Keratinocyte (primary cell): Measurements from ENCODE around the gene FBXO42. TPM values are rescaled to one million over a fixed set of nuclear protein-coding genes. Genes with fewer than 3 reads are reported as not detected.

Experiments used
- DNase-seq: peaks from one replicate; pipeline ENCODE4 v3.0.0-alpha.2; 2011; ENCODE audit warnings: low read depth, missing footprints, low spot score
- FAIRE-seq: peaks from 2 replicates; lab custom pipeline; 2011; peaks lifted over from hg19 to GRCh38; lab: Jason Lieb, UNC
- H2AFZ ChIP-seq: 2 replicates; pipeline ENCODE4 v1.6.0; 2012; ENCODE audit warnings: low read length, control low read depth, inconsistent platforms; ENCODE audit not compliant: control insufficient read depth
- H3K27ac ChIP-seq: 2 replicates; pipeline ENCODE4 v1.5.1; 2011; ENCODE audit warnings: low read length; ENCODE audit not compliant: control insufficient read depth, insufficient read depth
- H3K27me3 ChIP-seq: 3 replicates; pipeline ENCODE4 v1.6.0; 2011; ENCODE audit warnings: low read length; ENCODE audit not compliant: control insufficient read depth, insufficient read depth; ENCODE audit errors: extremely low read depth
- H3K36me3 ChIP-seq, 2 experiments: 2 replicates in 1 of 2; 3 replicates in 1 of 2; pipeline ENCODE4 v1.5.1; 2011; ENCODE audit warnings: low read length in 2 of 2, mild to moderate bottlenecking in 1 of 2; ENCODE audit not compliant: control insufficient read depth in 2 of 2, insufficient read depth in 2 of 2; ENCODE audit errors: extremely low read depth in 1 of 2
- H3K4me1 ChIP-seq: 3 replicates; pipeline ENCODE4 v1.5.1; 2011; ENCODE audit warnings: low read length; ENCODE audit not compliant: control insufficient read depth, insufficient read depth; ENCODE audit errors: extremely low read depth
- H3K4me2 ChIP-seq: 3 replicates; pipeline ENCODE4 v1.6.0; 2011; ENCODE audit warnings: low read depth, low read length; ENCODE audit not compliant: control insufficient read depth, insufficient read depth; ENCODE audit errors: extremely low read depth
- H3K4me3 ChIP-seq, 3 experiments: fragments of 200-600 bp in 1 of 3; sonication (generic) in 1 of 3; 2 replicates in 2 of 3; 3 replicates in 1 of 3; pipeline ENCODE4 v1.5.1; 2011 to 2016; ENCODE audit warnings: low read length in 3 of 3, mild to moderate bottlenecking in 3 of 3, control low read depth in 2 of 3, inconsistent platforms in 1 of 3, low read depth in 1 of 3, mixed read lengths in 1 of 3, mixed run types in 1 of 3, moderate library complexity in 1 of 3; ENCODE audit not compliant: control insufficient read depth in 2 of 3, insufficient read depth in 2 of 3; ENCODE audit errors: extremely low read depth in 1 of 3
- H3K79me2 ChIP-seq: 2 replicates; pipeline ENCODE4 v1.6.0; 2012; ENCODE audit warnings: low read length; ENCODE audit not compliant: control insufficient read depth, insufficient read depth
- H3K9ac ChIP-seq: 3 replicates; pipeline ENCODE4 v1.6.0; 2011; ENCODE audit warnings: low read length; ENCODE audit not compliant: control insufficient read depth, insufficient read depth; ENCODE audit errors: extremely low read depth
- H3K9me1 ChIP-seq: 3 replicates; pipeline ENCODE4 v1.6.0; 2011; ENCODE audit warnings: low read length; ENCODE audit not compliant: control insufficient read depth, insufficient read depth; ENCODE audit errors: extremely low read depth
- H3K9me3 ChIP-seq: 2 replicates; pipeline ENCODE4 v1.5.1; 2012; ENCODE audit warnings: low read depth, low read length; ENCODE audit not compliant: control insufficient read depth
- H4K20me1 ChIP-seq: 3 replicates; pipeline ENCODE4 v1.6.0; 2011; ENCODE audit warnings: low read length; ENCODE audit not compliant: control insufficient read depth, insufficient read depth; ENCODE audit errors: extremely low read depth
- EZH2 ChIP-seq: IDR thresholded peaks from one replicate; pipeline ENCODE4 v1.6.1; 2012; ENCODE audit warnings: inconsistent platforms, mild to moderate bottlenecking, low read length, moderate library complexity
- dilution Hi-C: fragments of 300-500 bp; cut with MboI; formaldehyde crosslinking; loops from one replicate; pipeline ENCODE4 v1.7.0; 2020; ENCODE audit warnings: low sequenced_read_pairs; ENCODE audit not compliant: extremely low pct_ligation_motif_present
- polyA plus RNA-seq, 5 experiments: library from polyadenylated mRNA; depleted of rRNA in 3 of 5; stranded (reverse) in 3 of 5; stranded (forward) in 1 of 5; unstranded in 1 of 5; fragments of >200 nt; gene quantifications; 1 replicate in 1 of 5; 2 replicates in 3 of 5; 3 replicates in 1 of 5; pipeline versions ENCODE4 v1.2.1 to v1.2.3, GENCODE V29; 2011 to 2012; ENCODE audit warnings: missing spikeins in 2 of 5, low read depth in 1 of 5, low replicate concordance in 1 of 5
- TF ChIP-seq, protein P1 (sequence below), 3 experiments: IDR thresholded peaks in 1 of 3; conservative IDR thresholded peaks in 1 of 3; optimal IDR thresholded peaks in 1 of 3; 2 replicates in 2 of 3; 3 replicates in 1 of 3; pipeline versions ENCODE3 to v1.5.1; 2011; ENCODE audit warnings: low read length in 3 of 3, mild to moderate bottlenecking in 3 of 3, moderate library complexity in 2 of 3, control low read depth in 1 of 3, inconsistent platforms in 1 of 3; ENCODE audit not compliant: insufficient read depth in 2 of 3; ENCODE audit errors: extremely low read depth in 1 of 3

Gene FBXO42
- polyA plus RNA-seq, 1 donor (not counting 4 experiments of a cell fraction or from before 2014, with no cell fraction given): 14.1 TPM

DNA sequence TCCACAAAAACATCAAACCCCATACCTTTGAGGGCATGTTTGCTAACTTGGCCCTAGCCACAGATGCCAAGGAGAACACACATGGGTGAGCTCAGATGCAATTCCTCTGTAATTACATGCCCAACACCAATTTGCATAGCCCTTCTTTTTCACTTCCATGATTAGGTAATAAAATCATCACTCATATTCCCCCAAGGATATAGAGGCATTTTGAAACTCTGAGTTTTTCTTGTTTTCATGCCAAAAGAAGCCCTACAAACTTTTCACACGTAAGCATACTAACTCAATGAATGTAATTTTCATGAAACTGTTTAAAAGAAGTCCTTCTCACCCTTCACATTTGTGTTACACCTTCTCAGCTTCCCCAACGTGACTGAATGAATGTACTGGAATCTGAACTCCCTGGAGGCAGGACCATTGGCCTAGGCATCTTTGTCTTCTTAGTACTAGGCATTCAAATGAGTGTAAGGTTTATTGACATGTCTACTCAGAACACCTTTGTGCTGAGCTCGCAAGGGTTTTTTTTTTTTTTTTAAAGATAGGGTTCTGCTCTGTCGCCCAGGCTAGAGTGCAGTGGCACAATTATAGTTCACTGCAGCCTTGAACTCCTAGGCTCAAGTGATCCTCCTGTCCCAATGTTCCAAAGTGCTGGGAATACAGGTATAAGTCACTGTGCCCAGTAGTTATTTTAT is 31.0 kb downstream of the FBXO42 start:
- peak; percentile 49 for DNase-seq
- no peaks in the 10 kb centered on the region for H4K20me1 ChIP-seq

DNA sequence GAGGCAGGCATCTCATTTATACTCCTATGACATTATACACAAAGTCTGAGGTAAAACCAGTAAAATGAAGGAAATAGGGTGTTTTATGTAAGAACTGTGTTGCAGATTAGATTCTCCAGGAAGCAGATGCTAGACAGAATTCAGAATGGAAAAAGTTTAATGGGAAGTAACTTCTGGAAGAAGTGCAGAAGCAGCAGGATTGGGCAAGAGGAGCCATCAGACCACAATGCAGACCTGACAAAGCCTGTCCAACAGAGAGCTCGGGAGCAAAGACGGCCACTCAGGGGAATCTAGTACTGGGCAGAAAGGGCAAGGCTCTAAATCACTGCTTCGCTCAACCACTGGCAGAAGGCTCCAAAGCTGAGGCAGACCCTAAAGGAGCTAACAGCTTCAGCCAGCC is 33.7 kb downstream of the FBXO42 start:
- H3K27ac ChIP-seq: no peak overlapping the region
- peaks cover under 1 to 6% of the 10 kb centered on the region in 2 experiments for H3K36me3 ChIP-seq
- TF ChIP-seq EZH2: no peak
- TF ChIP-seq, protein P1, sequence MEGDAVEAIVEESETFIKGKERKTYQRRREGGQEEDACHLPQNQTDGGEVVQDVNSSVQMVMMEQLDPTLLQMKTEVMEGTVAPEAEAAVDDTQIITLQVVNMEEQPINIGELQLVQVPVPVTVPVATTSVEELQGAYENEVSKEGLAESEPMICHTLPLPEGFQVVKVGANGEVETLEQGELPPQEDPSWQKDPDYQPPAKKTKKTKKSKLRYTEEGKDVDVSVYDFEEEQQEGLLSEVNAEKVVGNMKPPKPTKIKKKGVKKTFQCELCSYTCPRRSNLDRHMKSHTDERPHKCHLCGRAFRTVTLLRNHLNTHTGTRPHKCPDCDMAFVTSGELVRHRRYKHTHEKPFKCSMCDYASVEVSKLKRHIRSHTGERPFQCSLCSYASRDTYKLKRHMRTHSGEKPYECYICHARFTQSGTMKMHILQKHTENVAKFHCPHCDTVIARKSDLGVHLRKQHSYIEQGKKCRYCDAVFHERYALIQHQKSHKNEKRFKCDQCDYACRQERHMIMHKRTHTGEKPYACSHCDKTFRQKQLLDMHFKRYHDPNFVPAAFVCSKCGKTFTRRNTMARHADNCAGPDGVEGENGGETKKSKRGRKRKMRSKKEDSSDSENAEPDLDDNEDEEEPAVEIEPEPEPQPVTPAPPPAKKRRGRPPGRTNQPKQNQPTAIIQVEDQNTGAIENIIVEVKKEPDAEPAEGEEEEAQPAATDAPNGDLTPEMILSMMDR (optimal IDR thresholded peaks at IDR 0.05 in 1 of 3, IDR thresholded peaks at IDR 0.05 in 1 of 3, conservative IDR thresholded peaks at IDR 0.05 in 1 of 3; ENCODE audit: extremely low read depth in 1 of 3, insufficient read depth in 2 of 3, low read length in 3 of 3): no peak

More for the DNA sequence above, 31.0 kb downstream of the FBXO42 start:
- peak; percentile 84 for FAIRE-seq
- Histone ChIP-seq H3K79me2 (peaks cover 37% of the 10 kb centered on the region), H3K9ac (peak overlapping the region; percentile 55), H3K4me2 (peak overlapping the region; percentile 55), H3K9me1 (no peaks in the 10 kb centered on the region), H3K4me3 (peak overlapping the region in 1 of 3 experiments; percentile 6), H3K36me3 (no peaks in the 10 kb centered on the region), H3K9me3 (no peaks in the 10 kb centered on the region), H3K4me1 (peaks cover 29% of the 10 kb centered on the region), H2AFZ (no peak overlapping the region), H3K27ac (peak overlapping the region; percentile 84), H3K27me3 (no peaks in the 10 kb centered on the region)
- no peak for TF ChIP-seq EZH2
- dilution Hi-C loops: no loop called here

More for the DNA sequence above, 33.7 kb downstream of the FBXO42 start:
- Histone ChIP-seq H4K20me1 (no peaks in the 10 kb centered on the region), H3K4me3 (no peak overlapping the region), H3K9me1 (peaks cover 2% of the 10 kb centered on the region), H3K4me1 (peaks cover 22% of the 10 kb centered on the region), H3K27me3 (no peaks in the 10 kb centered on the region), H2AFZ (no peak overlapping the region), H3K9me3 (no peaks in the 10 kb centered on the region), H3K4me2 (no peak overlapping the region), H3K79me2 (peaks cover 33% of the 10 kb centered on the region), H3K9ac (no peak overlapping the region)
- dilution Hi-C loops: no loop called here
- no peak for FAIRE-seq
- DNase-seq: no peak
